OCI-LY1 (cell line): ENCODE data around the gene KRT16.
"Not testable (repeated sequence)": the region's sequence is repeated elsewhere in the genome, so short reads cannot be mapped to it uniquely, and the experiment has no call there.

Source experiments
- H2AFZ ChIP-seq: fragments of 200-600 bp; sonication (generic), shearing (Covaris generic); 2 replicates; pipeline ENCODE4 v1.6.0; 2014; ENCODE audit warnings: antibody characterized with exemption, mild to moderate bottlenecking, low read length
- H3F3A ChIP-seq: fragments of 200-600 bp; sonication (generic), shearing (Covaris generic); 2 replicates; pipeline ENCODE4 v1.6.0; 2014; ENCODE audit warnings: mild to moderate bottlenecking, antibody characterized with exemption, low read length, moderate library complexity; ENCODE audit not compliant: insufficient read depth
- H3K27ac ChIP-seq: fragments of 200-600 bp; sonication (generic); 2 replicates; pipeline ENCODE4 v1.5.1; 2014; ENCODE audit warnings: low read length, mixed run types, mild to moderate bottlenecking, low read depth; ENCODE audit not compliant: poor library complexity, severe bottlenecking
- H3K27me3 ChIP-seq: fragments of 200-600 bp; sonication (generic); 2 replicates; pipeline ENCODE4 v1.6.0; 2014; ENCODE audit warnings: antibody characterized with exemption, mild to moderate bottlenecking, low read length, moderate library complexity; ENCODE audit not compliant: insufficient read depth
- H3K36me3 ChIP-seq: fragments of 200-600 bp; sonication (generic); 2 replicates; pipeline ENCODE4 v1.6.1; 2014; ENCODE audit warnings: mild to moderate bottlenecking, antibody characterized with exemption, low read length, moderate library complexity, mixed read lengths; ENCODE audit not compliant: insufficient read depth
- H3K4me1 ChIP-seq: fragments of 200-600 bp; sonication (generic); 2 replicates; pipeline ENCODE4 v1.5.1; 2014; ENCODE audit warnings: mild to moderate bottlenecking, low read length, moderate library complexity; ENCODE audit not compliant: insufficient read depth, severe bottlenecking
- H3K4me2 ChIP-seq: fragments of 200-600 bp; sonication (generic), shearing (Covaris generic); 2 replicates; pipeline ENCODE4 v1.6.1; 2014; ENCODE audit warnings: low read length
- H3K4me3 ChIP-seq: fragments of 200-600 bp; sonication (generic); 2 replicates; pipeline ENCODE4 v1.5.1; 2014; ENCODE audit warnings: low read length, low read depth, mild to moderate bottlenecking, mixed read lengths; ENCODE audit not compliant: poor library complexity, severe bottlenecking
- H3K79me2 ChIP-seq: fragments of 200-600 bp; shearing (Covaris generic); 2 replicates; pipeline ENCODE4 v1.6.1; 2016; ENCODE audit warnings: mixed run types, low read length, mixed read lengths; ENCODE audit not compliant: insufficient read depth
- H3K9ac ChIP-seq: fragments of 200-600 bp; sonication (generic), shearing (Covaris generic); 2 replicates; pipeline ENCODE4 v1.6.1; 2014; ENCODE audit warnings: mild to moderate bottlenecking, low read length, mixed read lengths
- H3K9me2 ChIP-seq: fragments of 200-600 bp; sonication (generic), shearing (Covaris generic); 2 replicates; pipeline ENCODE4 v1.6.1; 2014; ENCODE audit warnings: low read depth, mild to moderate bottlenecking, low read length, mixed read lengths
- H3K9me3 ChIP-seq: fragments of 200-600 bp; shearing (Covaris generic); 2 replicates; pipeline ENCODE4 v1.6.1; 2014; ENCODE audit warnings: low read length, mixed read lengths
- H4K20me1 ChIP-seq: fragments of 200-600 bp; sonication (generic), shearing (Covaris generic); 2 replicates; pipeline ENCODE4 v1.6.0; 2016; ENCODE audit warnings: mild to moderate bottlenecking, low read length; ENCODE audit not compliant: insufficient read depth
- CTCF ChIP-seq: fragments of 200-600 bp; sonication (generic), shearing (Covaris generic); IDR thresholded peaks from 2 replicates; pipeline ENCODE4 v1.5.1; 2017; ENCODE audit warnings: mild to moderate bottlenecking, antibody characterized with exemption, low read length, moderate library complexity, mixed read lengths
- EZH2 ChIP-seq: fragments of 200-600 bp; sonication (generic), shearing (Covaris generic); IDR thresholded peaks from 2 replicates; pipeline ENCODE4 v1.8.0; 2017; ENCODE audit warnings: borderline replicate concordance, mixed run types, mild to moderate bottlenecking, antibody characterized with exemption, low read length, moderate library complexity, mixed read lengths

KRT16 gene

DNA sequence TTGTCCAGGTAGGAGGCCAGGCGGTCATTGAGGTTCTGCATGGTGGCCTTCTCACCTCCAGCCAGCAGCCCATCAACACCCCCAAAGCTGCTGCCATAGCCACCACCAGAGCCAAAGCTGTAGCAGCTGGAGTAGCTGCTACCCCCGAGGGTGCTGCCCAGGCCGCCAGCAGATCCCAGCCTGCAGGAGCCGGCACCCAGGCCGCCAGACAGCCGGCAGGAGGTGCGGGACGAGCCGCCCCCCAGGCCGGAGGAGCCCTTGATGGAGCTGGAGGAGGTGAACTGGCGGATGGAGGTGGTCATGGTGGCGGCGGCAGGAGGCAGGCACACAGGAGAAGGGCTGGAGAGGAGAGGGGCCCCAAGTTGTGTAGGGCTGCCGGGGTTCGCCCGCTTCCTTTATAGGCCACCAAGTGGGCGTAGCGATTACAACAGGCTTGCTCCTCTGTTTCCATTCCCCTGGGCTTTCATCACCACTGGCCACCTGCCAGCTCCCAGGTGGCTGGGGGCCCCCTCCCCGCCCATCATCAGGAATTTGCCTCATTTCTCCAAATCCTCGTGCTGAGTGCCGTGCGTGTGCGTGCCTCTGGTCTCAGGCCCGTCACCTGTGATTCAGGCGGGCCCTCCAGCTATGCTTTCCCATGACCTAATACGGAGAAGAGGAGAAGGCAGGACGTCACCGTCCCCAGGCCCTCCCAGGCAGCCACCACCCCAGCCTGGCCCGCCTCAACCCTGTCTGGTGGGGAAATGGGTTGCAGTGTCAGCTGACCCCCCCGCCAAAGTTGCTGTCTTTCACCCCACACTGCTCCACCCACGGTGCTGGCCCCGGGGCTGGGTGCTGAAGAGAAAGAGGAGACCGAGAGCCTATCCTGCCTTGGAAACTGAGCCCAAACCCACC, 11.9 kb upstream of the KRT16 start, which contains the start of gene KRT17:
Gene KRT17, minus strand, starts transcription at position 368 of the 894 bp plus-strand sequence. Its CDS starts 66 bp downstream, at position 302.
- H3K9me2 ChIP-seq: no peaks in the 10 kb centered on the region
- no peaks in the 10 kb centered on the region for H3K4me1 ChIP-seq
- H3K27me3 ChIP-seq: no peaks in the 10 kb centered on the region
- H3K4me2 ChIP-seq: no peak within 1 kb of the TSS
- no peaks in the 10 kb centered on the region for H4K20me1 ChIP-seq
- no peak within 1 kb of the TSS for H3K4me3 ChIP-seq
- no peaks in the 10 kb centered on the region for H3K36me3 ChIP-seq
- no peaks in the 10 kb centered on the region for H3K9me3 ChIP-seq
- TF ChIP-seq CTCF (no peak), EZH2 (no peak)
- H2AFZ ChIP-seq: no peak within 1 kb of the TSS
- H3K79me2 ChIP-seq: no peaks in the 10 kb centered on the region
- H3F3A ChIP-seq: no peaks in the 10 kb centered on the region
- H3K27ac ChIP-seq: no peak within 1 kb of the TSS
- H3K9ac ChIP-seq: no peak within 1 kb of the TSS

DNA sequence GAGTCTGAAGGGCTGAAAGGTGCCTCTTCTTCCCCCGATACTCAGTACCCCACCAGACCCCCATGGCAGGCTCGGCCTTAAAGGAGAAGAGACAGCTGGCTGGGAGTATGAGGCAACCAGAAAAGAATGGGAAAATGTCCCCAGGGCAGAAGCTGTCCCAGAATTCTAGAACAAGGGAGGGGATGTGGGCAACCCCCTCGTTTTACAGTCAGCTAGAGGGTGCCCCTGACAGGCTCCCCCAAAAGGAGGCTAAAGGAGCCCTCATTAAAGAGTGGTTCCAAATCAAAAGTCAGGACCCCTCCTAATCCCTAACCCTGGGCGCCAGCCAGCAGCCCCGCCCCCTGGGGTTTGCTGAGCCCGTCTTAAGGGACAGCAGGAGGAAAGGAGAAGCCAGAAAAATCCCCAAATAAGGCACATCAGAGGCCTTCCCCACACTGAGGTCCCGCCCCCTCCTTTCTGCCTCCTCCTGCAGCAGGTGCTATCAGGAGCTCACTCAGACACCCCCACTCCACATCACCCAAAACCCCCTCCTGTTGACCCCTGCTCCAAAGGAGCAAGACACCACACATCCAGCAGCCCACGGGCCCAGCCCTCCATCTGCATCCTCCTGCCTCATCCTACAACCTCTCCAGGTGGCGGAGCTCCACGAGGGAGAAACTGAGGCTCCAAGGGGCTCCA, 10.8 kb upstream of the KRT16 start:
- H3K27me3 ChIP-seq, H3K36me3 ChIP-seq, H3K4me3 ChIP-seq, H3K27ac ChIP-seq, H3K9ac ChIP-seq, H2AFZ ChIP-seq, H3K9me3 ChIP-seq, H3K9me2 ChIP-seq, H3K4me2 ChIP-seq, H3K4me1 ChIP-seq, H3F3A ChIP-seq, H3K79me2 ChIP-seq, H4K20me1 ChIP-seq: not testable (repeated sequence)

GRCh38 chr17:41622340-41623183, 10.0 kb upstream of the KRT16 start:
- not testable (repeated sequence) for H3K4me1 ChIP-seq, H3K9me3 ChIP-seq, H4K20me1 ChIP-seq, H3K9ac ChIP-seq, H2AFZ ChIP-seq, H3K79me2 ChIP-seq, H3K9me2 ChIP-seq, H3K4me3 ChIP-seq, H3K36me3 ChIP-seq, H3K4me2 ChIP-seq, H3K27ac ChIP-seq, H3K27me3 ChIP-seq, H3F3A ChIP-seq

DNA sequence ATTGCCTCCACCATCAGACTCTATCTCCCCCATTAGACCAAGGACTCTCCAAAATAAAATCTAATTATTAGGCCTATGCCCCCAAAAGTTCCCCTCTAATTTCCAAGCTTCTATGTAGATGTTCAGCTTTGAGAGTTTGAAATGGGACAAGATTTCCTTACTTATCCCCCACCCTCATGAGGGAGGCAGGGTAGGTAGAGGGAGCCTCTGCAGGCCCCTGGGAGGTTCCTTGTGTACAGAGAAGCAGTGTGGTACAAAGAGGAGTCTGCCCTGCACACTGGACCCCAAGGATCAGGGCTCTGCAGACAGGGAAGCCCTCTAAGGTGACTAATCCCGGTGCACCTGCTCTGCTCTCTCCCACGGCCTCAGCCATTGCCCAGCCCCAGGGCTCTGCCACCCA, 9.3 kb upstream of the KRT16 start:
- Histone ChIP-seq H3K4me3 (no peak overlapping the region), H3K27ac (no peak overlapping the region)
- TF ChIP-seq EZH2: no peak
- no peak for TF ChIP-seq CTCF

DNA sequence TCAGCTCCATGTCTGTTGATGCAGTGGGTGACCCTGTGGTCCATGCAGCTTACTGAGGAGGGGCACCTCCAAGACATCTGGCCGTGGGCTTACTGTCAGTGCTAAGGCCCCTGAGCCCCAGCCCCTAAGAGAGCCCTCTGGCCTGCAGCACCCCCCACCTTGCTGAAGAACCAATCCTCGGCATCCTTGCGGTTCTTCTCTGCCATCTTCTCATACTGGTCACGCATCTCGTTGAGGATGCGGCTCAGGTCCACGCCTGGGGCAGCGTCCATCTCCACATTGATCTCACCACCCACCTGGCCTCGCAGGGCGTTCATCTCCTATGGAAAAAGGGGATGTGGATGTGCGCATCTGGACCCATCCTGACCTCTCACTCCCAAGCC, 8.9 kb upstream of the KRT16 start:
- H3K9me3 ChIP-seq, H2AFZ ChIP-seq, H4K20me1 ChIP-seq, H3K4me2 ChIP-seq, H3K4me1 ChIP-seq, H3K36me3 ChIP-seq, H3K27me3 ChIP-seq, H3K4me3 ChIP-seq, H3F3A ChIP-seq, H3K79me2 ChIP-seq, H3K9ac ChIP-seq, H3K27ac ChIP-seq, H3K9me2 ChIP-seq: not testable (repeated sequence)

More for the DNA sequence above, 9.3 kb upstream of the KRT16 start:
- Histone ChIP-seq H3K79me2 (no peaks in the 10 kb centered on the region), H3K27me3 (no peaks in the 10 kb centered on the region), H2AFZ (no peak overlapping the region), H3F3A (no peaks in the 10 kb centered on the region), H3K4me2 (no peak overlapping the region), H3K9me2 (no peaks in the 10 kb centered on the region), H3K36me3 (no peaks in the 10 kb centered on the region), H3K4me1 (no peaks in the 10 kb centered on the region), H4K20me1 (no peaks in the 10 kb centered on the region), H3K9me3 (no peaks in the 10 kb centered on the region), H3K9ac (no peak overlapping the region)
